Measurements from ENCODE around the gene SAMD5. TPM values are rescaled to one million over a fixed set of nuclear protein-coding genes. Genes with fewer than 3 reads are reported as not detected.

Gene SAMD5
- total RNA-seq, 1 donor from 2014 or later = 2.1 TPM

- peaks cover 14 to 44% (median 26%) of the 10 kb centered on the region in 3 donors for H3K27me3 ChIP-seq (ENCODE audit: control insufficient read depth in 3 of 3, insufficient read depth in 3 of 3, low read length in 3 of 3)
- no peaks in the 10 kb centered on the region for H3K36me3 ChIP-seq (ENCODE audit: control insufficient read depth in 3 of 3, insufficient read depth in 3 of 3, low read length in 3 of 3)
- no peak overlapping the region for H3K27ac ChIP-seq (ENCODE audit: low read depth, low read length)
Observed at GRCh38 chr6:147504848-147505247, 3.6 kb upstream of the SAMD5 start.

GRCh38 chr6:147506704-147507114 lies 1.8 kb upstream of the SAMD5 start:
- Histone ChIP-seq H3K36me3 (ENCODE audit: control insufficient read depth in 3 of 3, insufficient read depth in 3 of 3, low read length in 3 of 3) (no peaks in the 10 kb centered on the region), H3K4me1 (ENCODE audit: control insufficient read depth in 3 of 3, insufficient read depth in 3 of 3, low read length in 3 of 3) (peaks cover 9 to 20% (median 16%) of the 10 kb centered on the region in 3 donors), H3K27ac (ENCODE audit: low read depth, low read length) (no peak overlapping the region), H3K9me3 (ENCODE audit: control insufficient read depth in 3 of 3, low read length in 3 of 3) (no peaks in the 10 kb centered on the region), H3K27me3 (ENCODE audit: control insufficient read depth in 3 of 3, insufficient read depth in 3 of 3, low read length in 3 of 3) (peaks cover 14 to 41% (median 40%) of the 10 kb centered on the region in 3 donors), H3K4me3 (ENCODE audit: low read length in 3 of 3) (peak overlapping the region; percentile 37 to 78 (median 68)), H3K9ac (ENCODE audit: low read depth in 1 of 3, low read length in 3 of 3) (peak overlapping the region in 1 of 3 donors; percentile 4)

More at GRCh38 chr6:147504848-147505247, 3.6 kb upstream of the SAMD5 start:
- Histone ChIP-seq H3K4me1 (ENCODE audit: control insufficient read depth in 3 of 3, insufficient read depth in 3 of 3, low read length in 3 of 3) (peaks cover 9 to 20% (median 16%) of the 10 kb centered on the region in 3 donors), H3K9me3 (ENCODE audit: control insufficient read depth in 3 of 3, low read length in 3 of 3) (no peaks in the 10 kb centered on the region), H3K9ac (ENCODE audit: low read depth in 1 of 3, low read length in 3 of 3) (no peak overlapping the region), H3K4me3 (ENCODE audit: low read length in 3 of 3) (no peak overlapping the region)

- Histone ChIP-seq H3K4me1 (ENCODE audit: control insufficient read depth in 3 of 3, insufficient read depth in 3 of 3, low read length in 3 of 3) (peaks cover 9 to 20% (median 16%) of the 10 kb centered on the region in 3 donors), H3K27ac (ENCODE audit: low read depth, low read length) (no peak overlapping the region), H3K9me3 (ENCODE audit: control insufficient read depth in 3 of 3, low read length in 3 of 3) (no peaks in the 10 kb centered on the region)
Observed at GRCh38 chr6:147507162-147508041, 1.1 kb upstream of the SAMD5 start.

GRCh38 chr6:147508866-147509608 lies 547 bp downstream of the SAMD5 start:
- Histone ChIP-seq H3K9ac (ENCODE audit: low read depth in 1 of 3, low read length in 3 of 3) (no peak overlapping the region), H3K4me1 (ENCODE audit: control insufficient read depth in 3 of 3, insufficient read depth in 3 of 3, low read length in 3 of 3) (peaks cover 9 to 20% (median 16%) of the 10 kb centered on the region in 3 donors), H3K27me3 (ENCODE audit: control insufficient read depth in 3 of 3, insufficient read depth in 3 of 3, low read length in 3 of 3) (peaks cover 14 to 41% (median 40%) of the 10 kb centered on the region in 3 donors), H3K9me3 (ENCODE audit: control insufficient read depth in 3 of 3, low read length in 3 of 3) (no peaks in the 10 kb centered on the region), H3K4me3 (ENCODE audit: low read length in 3 of 3) (peak overlapping the region; percentile 68 to 74 (median 71)), H3K36me3 (ENCODE audit: control insufficient read depth in 3 of 3, insufficient read depth in 3 of 3, low read length in 3 of 3) (no peaks in the 10 kb centered on the region), H3K27ac (ENCODE audit: low read depth, low read length) (no peak overlapping the region)

More at GRCh38 chr6:147507162-147508041, 1.1 kb upstream of the SAMD5 start:
- Histone ChIP-seq H3K4me3 (ENCODE audit: low read length in 3 of 3) (peak overlapping the region; percentile 68 to 78 (median 71)), H3K27me3 (ENCODE audit: control insufficient read depth in 3 of 3, insufficient read depth in 3 of 3, low read length in 3 of 3) (peaks cover 14 to 41% (median 40%) of the 10 kb centered on the region in 3 donors), H3K9ac (ENCODE audit: low read depth in 1 of 3, low read length in 3 of 3) (peak overlapping the region in 2 of 3 donors; percentile 59 to 72), H3K36me3 (ENCODE audit: control insufficient read depth in 3 of 3, insufficient read depth in 3 of 3, low read length in 3 of 3) (no peaks in the 10 kb centered on the region)

GRCh38 chr6:147509891-147510290 lies 1.4 kb downstream of the SAMD5 start:
- Histone ChIP-seq H3K27ac (ENCODE audit: low read depth, low read length) (no peak overlapping the region), H3K9ac (ENCODE audit: low read depth in 1 of 3, low read length in 3 of 3) (no peak overlapping the region), H3K9me3 (ENCODE audit: control insufficient read depth in 3 of 3, low read length in 3 of 3) (no peaks in the 10 kb centered on the region), H3K4me3 (ENCODE audit: low read length in 3 of 3) (no peak overlapping the region), H3K4me1 (ENCODE audit: control insufficient read depth in 3 of 3, insufficient read depth in 3 of 3, low read length in 3 of 3) (peaks cover 9 to 20% (median 16%) of the 10 kb centered on the region in 3 donors), H3K36me3 (ENCODE audit: control insufficient read depth in 3 of 3, insufficient read depth in 3 of 3, low read length in 3 of 3) (no peaks in the 10 kb centered on the region), H3K27me3 (ENCODE audit: control insufficient read depth in 3 of 3, insufficient read depth in 3 of 3, low read length in 3 of 3) (peaks cover 10 to 39% (median 37%) of the 10 kb centered on the region in 3 donors)

- peaks cover 9 to 20% (median 16%) of the 10 kb centered on the region in 3 donors for H3K4me1 ChIP-seq (ENCODE audit: control insufficient read depth in 3 of 3, insufficient read depth in 3 of 3, low read length in 3 of 3)
- no peaks in the 10 kb centered on the region for H3K36me3 ChIP-seq (ENCODE audit: control insufficient read depth in 3 of 3, insufficient read depth in 3 of 3, low read length in 3 of 3)
- H3K27me3 ChIP-seq (ENCODE audit: control insufficient read depth in 3 of 3, insufficient read depth in 3 of 3, low read length in 3 of 3) = peaks cover 8 to 36% (median 31%) of the 10 kb centered on the region in 3 donors
- no peaks in the 10 kb centered on the region for H3K9me3 ChIP-seq (ENCODE audit: control insufficient read depth in 3 of 3, low read length in 3 of 3)
- H3K27ac ChIP-seq (ENCODE audit: low read depth, low read length) = no peak overlapping the region
- no peak overlapping the region for H3K9ac ChIP-seq (ENCODE audit: low read depth in 1 of 3, low read length in 3 of 3)
- H3K4me3 ChIP-seq (ENCODE audit: low read length in 3 of 3) = no peak overlapping the region
Observed at GRCh38 chr6:147510929-147511590, 2.6 kb downstream of the SAMD5 start.

GRCh38 chr6:147514831-147515230 lies 6.3 kb downstream of the SAMD5 start:
- no peaks in the 10 kb centered on the region for H3K36me3 ChIP-seq (ENCODE audit: control insufficient read depth in 3 of 3, insufficient read depth in 3 of 3, low read length in 3 of 3)
- no peaks in the 10 kb centered on the region for H3K4me1 ChIP-seq (ENCODE audit: control insufficient read depth in 3 of 3, insufficient read depth in 3 of 3, low read length in 3 of 3)
- H3K27ac ChIP-seq (ENCODE audit: low read depth, low read length) = no peak overlapping the region
- no peak overlapping the region for H3K4me3 ChIP-seq (ENCODE audit: low read length in 3 of 3)
- H3K9me3 ChIP-seq (ENCODE audit: control insufficient read depth in 3 of 3, low read length in 3 of 3) = no peaks in the 10 kb centered on the region
- H3K9ac ChIP-seq (ENCODE audit: low read depth in 1 of 3, low read length in 3 of 3) = no peak overlapping the region
- peaks cover 0 to 14% (median 4%) of the 10 kb centered on the region in 3 donors for H3K27me3 ChIP-seq (ENCODE audit: control insufficient read depth in 3 of 3, insufficient read depth in 3 of 3, low read length in 3 of 3)

- Histone ChIP-seq H3K4me3 (ENCODE audit: low read length in 3 of 3) (no peak overlapping the region), H3K9ac (ENCODE audit: low read depth in 1 of 3, low read length in 3 of 3) (no peak overlapping the region), H3K27ac (ENCODE audit: low read depth, low read length) (no peak overlapping the region), H3K9me3 (ENCODE audit: control insufficient read depth in 3 of 3, low read length in 3 of 3) (no peaks in the 10 kb centered on the region), H3K27me3 (ENCODE audit: control insufficient read depth in 3 of 3, insufficient read depth in 3 of 3, low read length in 3 of 3) (peaks cover 0 to 9% (median 2%) of the 10 kb centered on the region in 3 donors), H3K4me1 (ENCODE audit: control insufficient read depth in 3 of 3, insufficient read depth in 3 of 3, low read length in 3 of 3) (no peaks in the 10 kb centered on the region), H3K36me3 (ENCODE audit: control insufficient read depth in 3 of 3, insufficient read depth in 3 of 3, low read length in 3 of 3) (no peaks in the 10 kb centered on the region)
Observed at GRCh38 chr6:147515327-147515726, 6.8 kb downstream of the SAMD5 start.

GRCh38 chr6:147522597-147522996 lies 14.1 kb downstream of the SAMD5 start:
- Histone ChIP-seq H3K9me3 (ENCODE audit: control insufficient read depth in 3 of 3, low read length in 3 of 3) (no peaks in the 10 kb centered on the region), H3K27me3 (ENCODE audit: control insufficient read depth in 3 of 3, insufficient read depth in 3 of 3, low read length in 3 of 3) (no peaks in the 10 kb centered on the region), H3K27ac (ENCODE audit: low read depth, low read length) (no peak overlapping the region), H3K4me3 (ENCODE audit: low read length in 3 of 3) (no peak overlapping the region), H3K4me1 (ENCODE audit: control insufficient read depth in 3 of 3, insufficient read depth in 3 of 3, low read length in 3 of 3) (no peaks in the 10 kb centered on the region), H3K9ac (ENCODE audit: low read depth in 1 of 3, low read length in 3 of 3) (no peak overlapping the region), H3K36me3 (ENCODE audit: control insufficient read depth in 3 of 3, insufficient read depth in 3 of 3, low read length in 3 of 3) (no peaks in the 10 kb centered on the region)

Data from skeletal muscle tissue (tissue), 4 donors.